KOPT-K1 (cell line): Measurements from ENCODE around the gene GBF1.
"Not testable (repeated sequence)": the region's sequence is repeated elsewhere in the genome, so short reads cannot be mapped to it uniquely, and the experiment has no call there.

Experiments used
- H3K27ac ChIP-seq: fragments of 200-600 bp; sonication (generic); 2 replicates; pipeline ENCODE4 v1.5.1; 2016; ENCODE audit warnings: antibody characterized with exemption, mild to moderate bottlenecking, low read depth, low read length; ENCODE audit not compliant: poor library complexity, severe bottlenecking
- H3K36me3 ChIP-seq: fragments of 200-600 bp; sonication (generic); 2 replicates; pipeline ENCODE4 v1.5.1; 2017; ENCODE audit warnings: antibody characterized with exemption, mild to moderate bottlenecking, low read length, moderate library complexity; ENCODE audit not compliant: insufficient read depth
- H3K9me3 ChIP-seq: fragments of 200-600 bp; sonication (generic); 2 replicates; pipeline ENCODE4 v1.5.1; 2017; ENCODE audit warnings: antibody characterized with exemption, low read length, mild to moderate bottlenecking; ENCODE audit not compliant: insufficient read depth, poor library complexity, severe bottlenecking

Gene GBF1

DNA sequence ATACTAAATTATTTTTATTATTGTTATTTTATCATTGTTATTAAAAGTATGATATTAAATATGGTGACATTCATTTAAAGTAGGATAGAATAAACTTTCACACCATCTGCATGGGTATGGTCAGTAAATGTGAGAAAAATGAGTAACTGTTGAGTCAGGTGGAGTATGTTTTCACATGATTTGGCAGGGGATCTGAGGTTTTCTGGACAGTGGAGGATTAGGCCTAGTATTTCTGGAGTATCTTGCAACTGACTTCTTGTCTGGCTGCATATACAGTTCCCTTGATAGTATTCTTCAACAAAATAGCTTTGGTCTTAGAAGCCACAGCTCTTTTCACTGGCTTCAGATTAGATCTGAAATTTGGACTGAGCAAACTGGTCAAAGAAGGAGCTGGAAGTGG, 54.5 kb downstream of the GBF1 start:
- no peaks in the 10 kb centered on the region for H3K9me3 ChIP-seq
- H3K36me3 ChIP-seq, result peaks cover 5% of the 10 kb centered on the region; the same call in 1 of the 2 replicates
- no peak overlapping the region for H3K27ac ChIP-seq

- Histone ChIP-seq H3K36me3 (peaks cover 5% of the 10 kb centered on the region; the same call in 1 of the 2 replicates), H3K27ac (no peak overlapping the region)
Observed at GRCh38 chr10:102300278-102300843, 55.0 kb downstream of the GBF1 start.

DNA sequence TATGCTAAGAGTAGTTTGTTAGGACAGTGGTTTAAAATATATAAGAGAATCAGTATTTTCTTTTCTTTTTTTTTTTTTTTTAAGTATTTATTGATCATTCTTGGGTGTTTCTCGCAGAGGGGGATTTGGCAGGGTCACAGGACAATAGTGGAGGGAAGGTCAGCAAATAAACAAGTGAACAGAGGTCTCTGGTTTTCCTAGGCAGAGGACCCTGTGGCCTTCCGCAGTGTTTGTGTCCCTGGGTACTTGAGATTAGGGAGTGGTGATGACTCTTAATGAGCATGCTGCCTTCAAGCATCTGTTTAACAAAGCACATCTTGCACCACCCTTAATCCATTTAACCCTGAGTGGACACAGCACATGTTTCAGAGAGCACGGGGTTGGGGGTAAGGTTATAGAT, 55.6 kb downstream of the GBF1 start:
- not testable (repeated sequence) for H3K9me3 ChIP-seq, H3K27ac ChIP-seq, H3K36me3 ChIP-seq

More at GRCh38 chr10:102300278-102300843, 55.0 kb downstream of the GBF1 start:
- no peaks in the 10 kb centered on the region for H3K9me3 ChIP-seq

GRCh38 chr10:102301332-102301731, 56.0 kb downstream of the GBF1 start:
- H3K9me3 ChIP-seq, H3K36me3 ChIP-seq, H3K27ac ChIP-seq: not testable (repeated sequence)

DNA sequence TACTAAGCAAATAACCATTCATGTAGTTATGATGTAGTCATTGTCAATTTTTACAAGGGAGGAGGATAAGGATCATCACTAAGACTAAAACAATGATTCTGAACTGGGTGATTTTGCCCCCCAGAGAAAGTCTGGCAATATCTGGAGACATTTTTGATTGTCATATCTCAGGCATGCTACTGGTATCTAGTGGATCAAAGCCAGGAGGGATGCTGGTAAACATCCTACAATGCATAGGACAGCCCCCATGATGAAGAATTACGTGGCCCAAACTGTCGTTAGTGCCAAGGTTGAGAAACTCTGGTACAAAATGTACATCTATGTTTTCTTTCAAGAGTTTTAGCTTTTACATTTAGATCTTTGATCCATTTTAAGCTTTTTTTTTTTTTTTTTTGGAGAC, 57.3 kb downstream of the GBF1 start:
- no peak overlapping the region for H3K27ac ChIP-seq
- peaks cover 17% of the 10 kb centered on the region; the same call in 1 of the 2 replicates for H3K36me3 ChIP-seq
- no peaks in the 10 kb centered on the region for H3K9me3 ChIP-seq

DNA sequence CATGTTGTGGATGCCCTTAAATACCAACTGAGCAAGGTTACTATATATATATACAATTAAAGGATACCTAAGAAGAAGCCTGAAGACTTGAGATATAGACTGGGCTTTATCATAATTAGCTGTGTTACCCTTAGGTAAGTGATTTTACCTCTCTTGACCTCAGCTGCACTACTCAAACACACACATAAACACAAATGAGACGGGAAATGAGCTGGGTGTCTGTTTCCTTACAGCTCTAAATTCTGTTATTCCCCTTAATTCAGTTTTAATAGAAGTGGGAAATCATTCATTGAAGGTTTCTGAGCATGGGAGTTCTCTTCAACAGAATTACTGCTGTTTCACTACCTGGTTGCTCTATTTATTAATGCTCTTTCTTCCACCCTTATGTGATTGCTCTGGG, 60.7 kb downstream of the GBF1 start:
- Histone ChIP-seq H3K9me3 (no peaks in the 10 kb centered on the region), H3K36me3 (peaks cover 15% of the 10 kb centered on the region; the same call in 1 of the 2 replicates), H3K27ac (no peak overlapping the region)

- H3K9me3 ChIP-seq, result no peaks in the 10 kb centered on the region
- no peak overlapping the region for H3K27ac ChIP-seq
- H3K36me3 ChIP-seq, result peaks cover 15% of the 10 kb centered on the region; the same call in 1 of the 2 replicates
Observed at GRCh38 chr10:102306710-102307109, 61.4 kb downstream of the GBF1 start.

- not testable (repeated sequence) for H3K27ac ChIP-seq
- peaks cover 15% of the 10 kb centered on the region; the same call in 1 of the 2 replicates for H3K36me3 ChIP-seq
Observed at GRCh38 chr10:102308318-102308717, 63.0 kb downstream of the GBF1 start.

DNA sequence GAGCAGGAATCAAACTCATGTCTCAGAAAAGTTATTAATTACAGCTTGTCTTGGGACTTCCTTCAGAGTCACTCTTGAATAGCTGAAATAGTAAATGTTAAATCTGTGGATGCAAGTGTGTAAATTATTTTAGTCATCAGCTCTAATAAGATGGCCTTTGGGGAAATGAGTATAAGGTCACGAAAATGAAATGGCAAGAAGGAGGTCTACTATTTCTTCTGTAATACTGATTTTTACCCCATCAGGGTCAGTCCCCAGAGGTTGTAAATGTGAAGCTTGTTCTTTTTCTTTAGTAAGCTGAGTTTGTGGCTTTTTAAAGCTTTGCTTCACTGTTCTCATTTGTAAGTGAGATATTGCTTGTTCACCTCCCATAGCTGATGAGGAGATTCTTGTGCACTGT, 63.9 kb downstream of the GBF1 start:
- Histone ChIP-seq H3K27ac (no peak overlapping the region), H3K36me3 (peaks cover 15% of the 10 kb centered on the region; the same call in 1 of the 2 replicates), H3K9me3 (no peaks in the 10 kb centered on the region)

More at GRCh38 chr10:102308318-102308717, 63.0 kb downstream of the GBF1 start:
- H3K9me3 ChIP-seq, result not testable (repeated sequence)

DNA sequence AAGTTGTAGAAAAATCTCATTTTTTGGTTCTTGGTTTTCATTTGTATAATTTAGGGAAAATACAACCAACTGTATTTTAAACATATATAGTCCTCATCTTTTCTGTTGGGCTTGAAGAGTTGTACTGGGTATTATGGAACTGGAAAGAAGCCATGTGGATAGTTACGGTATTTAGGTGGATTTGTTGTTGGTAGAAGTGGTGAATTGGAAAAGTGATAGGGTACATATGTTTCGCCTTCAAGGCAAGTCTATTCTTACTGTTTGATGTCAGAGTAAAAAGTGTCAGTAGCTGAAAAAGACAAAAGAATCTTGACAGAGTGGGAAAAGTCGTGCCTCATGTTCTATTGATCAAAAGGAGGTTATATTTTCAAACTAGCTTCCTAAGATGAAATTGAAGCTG, 64.6 kb downstream of the GBF1 start:
- no peak overlapping the region for H3K27ac ChIP-seq

GRCh38 chr10:102310361-102311024, 65.2 kb downstream of the GBF1 start:
- Histone ChIP-seq H3K27ac (no peak overlapping the region), H3K9me3 (no peaks in the 10 kb centered on the region), H3K36me3 (peaks cover 22% of the 10 kb centered on the region)

More for the DNA sequence above, 64.6 kb downstream of the GBF1 start:
- Histone ChIP-seq H3K9me3 (no peaks in the 10 kb centered on the region), H3K36me3 (peaks cover 16% of the 10 kb centered on the region)

DNA sequence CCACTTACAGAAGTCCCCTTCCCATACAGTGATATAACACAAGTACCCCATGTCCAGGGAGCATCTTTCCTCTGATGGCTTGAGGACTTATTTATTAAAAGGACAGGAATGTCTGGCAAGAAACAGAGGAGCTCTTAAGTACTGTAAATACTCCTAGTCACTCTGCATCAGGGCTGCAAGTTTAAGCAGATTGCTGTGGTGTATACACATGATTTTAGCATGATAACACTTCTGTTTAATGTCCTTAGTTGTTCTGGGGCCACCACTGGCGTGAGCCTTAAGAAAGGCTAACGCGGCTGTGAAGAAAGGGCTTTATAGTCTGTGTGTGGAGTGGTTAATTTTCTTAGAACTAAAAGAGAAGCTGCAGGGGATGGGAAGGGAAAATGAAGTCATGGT, 65.7 kb downstream of the GBF1 start:
- Histone ChIP-seq H3K36me3 (peaks cover 25% of the 10 kb centered on the region), H3K27ac (no peak overlapping the region), H3K9me3 (no peaks in the 10 kb centered on the region)

- Histone ChIP-seq H3K36me3 (peaks cover 12% of the 10 kb centered on the region), H3K27ac (no peak overlapping the region), H3K9me3 (no peaks in the 10 kb centered on the region)
Observed at GRCh38 chr10:102312683-102313082, 67.4 kb downstream of the GBF1 start.

DNA sequence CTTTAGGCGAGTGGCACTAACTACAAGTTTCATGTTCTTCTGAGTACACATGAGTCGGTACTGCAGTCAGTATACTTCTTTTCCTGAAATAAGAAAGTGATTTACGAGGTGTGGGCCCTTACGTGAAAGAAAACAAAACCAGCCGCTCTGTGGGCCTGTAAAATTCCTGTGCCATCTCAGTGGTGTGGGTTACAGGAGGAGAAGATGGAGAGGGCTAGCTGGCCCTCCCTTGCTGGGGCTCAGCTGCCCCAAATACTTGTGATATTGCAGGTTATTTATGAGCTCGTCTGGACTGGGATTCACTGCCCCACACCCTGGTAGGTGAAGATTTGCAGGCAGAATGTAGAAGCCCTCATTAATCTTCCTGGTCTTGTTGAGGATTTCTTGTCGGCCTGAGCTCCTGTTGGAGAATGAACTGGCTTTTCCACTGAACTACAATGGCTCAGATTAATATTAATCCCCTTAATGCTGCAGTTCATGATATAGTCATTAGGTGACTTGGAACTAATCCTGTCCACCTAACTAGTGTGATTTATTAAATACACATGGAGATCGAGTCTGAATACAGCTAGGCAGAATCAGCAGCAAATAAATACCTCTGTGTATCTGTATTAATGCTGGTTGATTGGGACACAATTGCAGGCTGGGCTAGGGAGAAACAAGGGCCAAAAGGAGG, 68.0 kb downstream of the GBF1 start:
- Histone ChIP-seq H3K9me3 (no peaks in the 10 kb centered on the region), H3K27ac (no peak overlapping the region), H3K36me3 (peaks cover 10% of the 10 kb centered on the region)

DNA sequence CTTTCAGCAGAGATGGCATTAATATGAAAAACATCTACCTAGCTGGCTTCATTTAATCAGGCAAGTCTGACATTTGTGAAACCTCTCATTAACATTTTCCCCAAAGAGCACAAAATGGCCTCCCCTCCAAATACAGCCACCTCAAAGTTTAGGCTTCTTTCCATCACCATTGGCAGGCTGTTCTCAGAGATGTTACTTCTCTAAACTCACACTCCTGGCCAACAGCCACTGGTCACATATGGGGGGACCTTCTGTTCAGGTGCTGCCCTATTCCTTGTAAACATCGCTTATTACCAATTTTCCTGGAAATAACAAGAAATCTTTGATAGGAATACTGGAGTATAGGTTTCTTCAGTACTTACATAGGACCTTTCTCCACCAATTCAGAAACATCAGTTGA, 69.5 kb downstream of the GBF1 start:
- Histone ChIP-seq H3K27ac (no peak overlapping the region), H3K9me3 (no peaks in the 10 kb centered on the region), H3K36me3 (peaks cover 10% of the 10 kb centered on the region)
